Thoracic aorta (tissue), 2 donors: ENCODE measurements around the gene ENTPD8. TPM values are rescaled to one million over a fixed set of nuclear protein-coding genes. Genes with fewer than 3 reads are reported as not detected.

Source experiments
- ATAC-seq: fragments of 150-250 bp; one replicate; pipeline ENCODE4 v1.8.0; 2017; ENCODE audit warnings: low read depth; ENCODE audit not compliant: insufficient number of reproducible peaks, low FRiP score
- DNase-seq: peaks from one replicate; pipeline ENCODE4 v3.0.0-alpha.2; 2020; ENCODE audit warnings: low spot score
- H3K27ac ChIP-seq, 2 donors: fragments of 200-600 bp; sonication (generic); 1 replicate in 1 of 2; 2 replicates in 1 of 2; pipeline ENCODE4 v1.5.1; 2016; ENCODE audit warnings: mild to moderate bottlenecking in 2 of 2, moderate library complexity in 2 of 2
- H3K27me3 ChIP-seq: fragments of 200-600 bp; sonication (generic); replicated peaks from 2 replicates; pipeline ENCODE4 v1.6.0; 2016; ENCODE audit warnings: mild to moderate bottlenecking; ENCODE audit not compliant: insufficient read depth
- H3K36me3 ChIP-seq: fragments of 200-600 bp; sonication (generic); one replicate; pipeline ENCODE4 v1.5.1; 2016
- H3K4me1 ChIP-seq, 2 donors: fragments of 200-600 bp; sonication (generic); 1 replicate in 1 of 2; 2 replicates in 1 of 2; pipeline versions ENCODE4 v1.5.1 to v1.6.0; 2016; ENCODE audit warnings: low read depth in 2 of 2, mild to moderate bottlenecking in 1 of 2; ENCODE audit not compliant: control insufficient read depth in 1 of 2
- H3K4me3 ChIP-seq: fragments of 200-600 bp; sonication (generic); 2 replicates; pipeline ENCODE4 v1.5.1; 2016; ENCODE audit warnings: mild to moderate bottlenecking
- H3K9me3 ChIP-seq: fragments of 200-600 bp; sonication (generic); 2 replicates; pipeline ENCODE4 v1.5.1; 2016
- total RNA-seq, 2 donors: library from RNA; depleted of rRNA; stranded (reverse); fragments of >200 nt; gene quantifications; one replicate each; pipeline versions ENCODE4 v1.1.0 to v1.2.3, GENCODE V29; 2016
- TF ChIP-seq, protein P1 (sequence below): fragments of 200-600 bp; sonication (generic); IDR thresholded peaks from one replicate; pipeline ENCODE4 v1.5.1; 2019; ENCODE audit warnings: antibody characterized with exemption

ENTPD8 gene
- total RNA-seq, 2 donors from 2014 or later: not detected

DNA sequence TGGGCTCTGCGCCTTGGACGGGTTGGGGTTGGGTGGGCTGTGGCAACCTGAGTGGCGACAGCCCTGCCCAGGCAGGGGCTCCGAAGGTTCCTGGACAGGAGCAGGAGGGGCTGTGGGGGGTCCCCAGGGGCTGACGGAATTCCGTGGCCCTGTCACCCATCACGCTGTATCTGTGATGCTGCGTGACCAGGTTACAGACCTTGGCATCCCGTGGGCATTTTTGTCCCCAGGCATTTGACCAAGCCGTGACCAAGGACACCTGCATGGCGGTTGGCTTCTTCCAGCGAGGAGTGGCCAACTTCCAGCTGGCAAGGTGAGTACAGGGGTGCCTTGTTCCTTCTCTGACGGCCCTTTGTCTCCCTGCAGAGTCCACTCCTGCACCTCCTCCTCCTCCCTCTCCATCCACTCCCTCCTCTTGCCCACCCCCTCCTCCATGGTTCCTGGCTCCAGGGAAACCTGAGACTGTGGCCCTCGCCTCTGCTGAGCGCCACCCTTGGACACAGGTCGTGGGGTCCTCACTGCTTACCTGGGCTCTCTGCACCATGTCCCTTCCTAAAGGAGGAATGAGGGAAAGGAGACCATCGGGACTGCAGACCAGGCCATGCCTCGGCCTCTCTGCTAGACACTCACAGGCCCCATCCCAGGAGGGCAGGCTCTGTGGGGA lies 15.0 kb downstream of the ENTPD8 start:
- no peak for ATAC-seq
- Histone ChIP-seq H3K36me3 (no peaks in the 10 kb centered on the region), H3K27me3 (no peaks in the 10 kb centered on the region), H3K27ac (no peak overlapping the region), H3K4me3 (no peak overlapping the region), H3K9me3 (no peaks in the 10 kb centered on the region), H3K4me1 (peaks cover 14 to 24% of the 10 kb centered on the region in 2 donors)
- DNase-seq: no peak
- TF ChIP-seq, protein P1, sequence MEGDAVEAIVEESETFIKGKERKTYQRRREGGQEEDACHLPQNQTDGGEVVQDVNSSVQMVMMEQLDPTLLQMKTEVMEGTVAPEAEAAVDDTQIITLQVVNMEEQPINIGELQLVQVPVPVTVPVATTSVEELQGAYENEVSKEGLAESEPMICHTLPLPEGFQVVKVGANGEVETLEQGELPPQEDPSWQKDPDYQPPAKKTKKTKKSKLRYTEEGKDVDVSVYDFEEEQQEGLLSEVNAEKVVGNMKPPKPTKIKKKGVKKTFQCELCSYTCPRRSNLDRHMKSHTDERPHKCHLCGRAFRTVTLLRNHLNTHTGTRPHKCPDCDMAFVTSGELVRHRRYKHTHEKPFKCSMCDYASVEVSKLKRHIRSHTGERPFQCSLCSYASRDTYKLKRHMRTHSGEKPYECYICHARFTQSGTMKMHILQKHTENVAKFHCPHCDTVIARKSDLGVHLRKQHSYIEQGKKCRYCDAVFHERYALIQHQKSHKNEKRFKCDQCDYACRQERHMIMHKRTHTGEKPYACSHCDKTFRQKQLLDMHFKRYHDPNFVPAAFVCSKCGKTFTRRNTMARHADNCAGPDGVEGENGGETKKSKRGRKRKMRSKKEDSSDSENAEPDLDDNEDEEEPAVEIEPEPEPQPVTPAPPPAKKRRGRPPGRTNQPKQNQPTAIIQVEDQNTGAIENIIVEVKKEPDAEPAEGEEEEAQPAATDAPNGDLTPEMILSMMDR: no peak

DNA sequence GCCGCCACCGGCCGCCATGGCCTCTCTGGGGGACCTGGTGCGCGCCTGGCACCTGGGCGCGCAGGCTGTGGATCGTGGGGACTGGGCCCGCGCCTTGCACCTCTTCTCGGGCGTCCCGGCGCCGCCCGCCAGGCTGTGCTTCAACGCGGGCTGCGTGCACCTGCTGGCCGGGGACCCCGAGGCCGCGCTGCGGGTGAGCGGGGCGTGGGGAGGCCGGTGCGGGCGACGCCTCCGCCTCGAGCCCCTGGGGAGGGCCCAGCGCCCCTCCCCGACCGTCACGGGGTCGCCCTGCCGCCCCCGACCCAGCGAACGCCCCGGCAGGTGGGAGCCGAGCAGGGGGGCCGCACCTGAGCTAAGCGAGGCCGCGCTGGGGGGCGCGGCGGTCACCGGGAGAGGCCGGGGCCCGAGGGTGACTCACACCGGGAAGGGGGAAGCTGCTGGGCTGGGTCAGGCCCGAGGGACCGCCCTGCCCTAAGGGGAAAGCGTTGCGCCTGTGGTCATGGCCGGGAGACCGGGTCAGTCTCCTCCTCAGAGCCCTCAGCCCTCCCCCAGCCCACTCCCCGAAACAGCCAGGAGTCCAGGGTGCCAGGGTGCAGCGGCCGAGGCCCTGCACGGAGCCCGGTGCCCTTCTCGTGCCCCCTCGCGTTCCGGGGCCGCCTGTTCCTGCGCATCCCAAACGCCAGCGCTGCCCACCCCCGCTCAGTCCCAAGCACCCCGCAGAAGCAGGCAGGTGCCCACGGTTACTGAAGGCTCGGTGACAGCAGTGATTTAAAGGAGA lies 17.5 kb downstream of the ENTPD8 start:
- Histone ChIP-seq H3K4me3 (peak overlapping the region; percentile 96), H3K36me3 (no peaks in the 10 kb centered on the region), H3K4me1 (peaks cover 14 to 21% of the 10 kb centered on the region in 2 donors), H3K27ac (peak overlapping the region; percentile 49 to 73), H3K9me3 (no peaks in the 10 kb centered on the region), H3K27me3 (no peaks in the 10 kb centered on the region)
- ATAC-seq: peak; percentile 38
- TF ChIP-seq, protein P1: no peak
- DNase-seq: no peak

DNA sequence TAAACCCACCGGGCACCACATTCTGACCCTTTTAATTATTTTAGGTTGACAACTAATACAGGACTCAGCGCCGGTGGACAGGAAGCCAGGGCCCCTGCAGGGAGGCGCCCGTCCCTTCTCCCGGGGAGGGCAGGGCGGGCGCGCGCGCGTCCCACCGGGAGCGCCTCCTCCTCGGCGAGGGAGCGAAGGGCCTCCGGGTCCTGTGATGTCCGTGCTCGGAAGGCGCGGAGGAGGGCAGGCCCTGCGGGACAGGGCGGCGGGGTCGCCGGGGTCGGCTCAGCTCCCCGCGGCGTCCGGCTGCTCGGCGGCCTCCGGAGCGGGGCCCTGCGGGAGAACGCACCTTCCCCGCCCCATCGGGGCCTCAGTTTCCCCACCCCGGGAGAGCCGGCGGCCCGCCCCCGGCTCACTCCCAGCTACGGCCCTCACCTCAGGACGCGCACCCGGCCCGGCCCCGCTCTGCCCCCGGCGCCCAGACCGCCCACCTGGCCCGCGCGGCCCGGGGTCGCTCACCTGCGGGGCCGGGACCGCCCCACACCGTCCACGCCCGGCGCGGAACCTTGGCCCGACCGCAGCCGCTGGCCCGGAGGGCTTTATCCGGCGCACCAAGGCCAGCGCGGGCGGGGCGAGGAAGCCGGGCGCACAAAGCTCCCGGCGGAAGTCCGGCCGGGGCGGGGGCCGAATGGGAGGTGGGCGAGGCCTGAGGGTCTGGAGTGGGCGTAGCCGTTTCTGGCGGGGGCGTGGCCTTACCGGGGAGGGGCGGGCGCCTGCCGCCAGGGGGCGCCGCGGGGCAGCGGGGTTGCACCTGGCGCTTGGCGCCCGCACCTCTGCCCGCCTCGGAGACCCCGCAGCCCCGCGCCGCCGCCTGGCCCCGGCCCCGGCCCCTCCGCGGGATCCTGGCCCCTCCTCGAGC lies 18.3 kb downstream of the ENTPD8 start, which contains the start of the genes EXD3 and NOXA1:
EXD3 (minus strand) TSS at position 559 of the 910 bp plus-strand sequence. CDS start 27,805 bp downstream, outside the sequence.
NOXA1 (plus strand) TSS at position 790 of the 910 bp plus-strand sequence. CDS start 137 bp downstream, outside the sequence.
- H3K4me3 ChIP-seq: peak within 1 kb of the TSS; percentile 96
- peak; percentile 93 for ATAC-seq
- DNase-seq: peak; percentile 53
- H3K36me3 ChIP-seq: no peaks in the 10 kb centered on the region
- H3K27me3 ChIP-seq: no peaks in the 10 kb centered on the region
- H3K27ac ChIP-seq: peak within 1 kb of the TSS; percentile 49 to 73
- peaks cover 14 to 21% of the 10 kb centered on the region in 2 donors for H3K4me1 ChIP-seq
- H3K9me3 ChIP-seq: no peaks in the 10 kb centered on the region
- TF ChIP-seq, protein P1: peak; percentile 61

DNA sequence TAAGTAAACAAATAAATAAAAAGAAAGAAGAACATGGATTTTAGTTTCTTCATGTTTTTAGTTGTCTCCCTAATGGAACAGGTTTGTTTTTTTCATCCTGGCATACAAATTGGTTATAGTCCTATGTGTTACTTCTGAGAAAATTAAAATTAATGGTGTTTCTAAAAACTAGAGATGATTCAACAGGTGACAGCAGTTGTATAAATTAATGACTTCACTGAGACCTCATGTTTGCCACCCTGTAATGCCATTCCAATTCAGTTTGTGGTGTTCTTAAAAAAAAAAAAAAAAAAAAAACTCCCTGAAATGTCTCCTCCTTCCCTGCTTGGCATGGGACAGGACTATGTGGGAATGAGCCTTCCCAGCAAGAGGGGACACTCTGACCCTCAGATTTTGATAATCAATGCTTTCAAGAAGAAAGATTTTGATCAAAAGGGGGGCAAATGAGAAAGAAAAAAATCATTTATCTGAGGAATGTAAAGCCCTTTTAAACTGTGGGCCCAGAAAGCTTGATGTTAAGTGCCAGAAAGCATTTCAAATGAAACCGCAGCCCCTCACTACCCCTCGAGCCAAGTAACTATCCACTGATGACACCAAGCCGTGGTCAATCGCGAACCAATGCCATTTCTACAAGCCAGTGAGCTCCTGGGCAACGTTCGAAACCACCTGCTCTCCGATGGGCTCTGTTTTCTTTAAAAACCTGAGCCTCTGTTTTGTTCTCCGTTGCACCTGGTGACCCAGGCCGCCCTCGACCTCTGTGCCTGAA lies 19.1 kb downstream of the ENTPD8 start:
- H3K27ac ChIP-seq: no peak overlapping the region
- peaks cover 14 to 21% of the 10 kb centered on the region in 2 donors for H3K4me1 ChIP-seq
- ATAC-seq (no peak), DNase-seq (no peak)
- H3K4me3 ChIP-seq: peak overlapping the region; percentile 96
- TF ChIP-seq, protein P1: no peak
- no peaks in the 10 kb centered on the region for H3K36me3 ChIP-seq
- H3K27me3 ChIP-seq: no peaks in the 10 kb centered on the region
- H3K9me3 ChIP-seq: no peaks in the 10 kb centered on the region
